Duodenal mucosa (tissue), 2 donors: Measurements from ENCODE around the gene PCBP2.
A peak's percentile ranks its signal among the peaks of the same experiment; 100 is the strongest.

Source experiments
- H3K27ac ChIP-seq: one replicate; pipeline ENCODE4 v1.7.0; 2013; ENCODE audit warnings: low read depth, low read length
- H3K27me3 ChIP-seq, 2 donors: one replicate each; pipeline ENCODE4 v1.7.0; 2013; ENCODE audit warnings: low read length in 2 of 2, control low read depth in 1 of 2; ENCODE audit not compliant: insufficient read depth in 2 of 2, control insufficient read depth in 1 of 2
- H3K36me3 ChIP-seq, 2 donors: one replicate each; pipeline ENCODE4 v1.7.0; 2013; ENCODE audit warnings: low read length in 2 of 2, control low read depth in 1 of 2; ENCODE audit not compliant: insufficient read depth in 2 of 2, control insufficient read depth in 1 of 2
- H3K4me1 ChIP-seq, 2 donors: one replicate each; pipeline ENCODE4 v1.7.0; 2013; ENCODE audit warnings: low read length in 2 of 2, control low read depth in 1 of 2; ENCODE audit not compliant: insufficient read depth in 2 of 2, control insufficient read depth in 1 of 2
- H3K4me3 ChIP-seq, 2 donors: one replicate each; pipeline ENCODE4 v1.7.0; 2013; ENCODE audit warnings: low read length in 2 of 2, low read depth in 1 of 2
- H3K9ac ChIP-seq, 2 donors: one replicate each; pipeline ENCODE4 v1.7.0; 2013; ENCODE audit warnings: low read length in 2 of 2, low read depth in 1 of 2
- H3K9me3 ChIP-seq, 2 donors: one replicate each; pipeline ENCODE4 v1.7.0; 2013; ENCODE audit warnings: low read length in 2 of 2, control low read depth in 1 of 2; ENCODE audit not compliant: control insufficient read depth in 1 of 2

The PCBP2 gene

DNA sequence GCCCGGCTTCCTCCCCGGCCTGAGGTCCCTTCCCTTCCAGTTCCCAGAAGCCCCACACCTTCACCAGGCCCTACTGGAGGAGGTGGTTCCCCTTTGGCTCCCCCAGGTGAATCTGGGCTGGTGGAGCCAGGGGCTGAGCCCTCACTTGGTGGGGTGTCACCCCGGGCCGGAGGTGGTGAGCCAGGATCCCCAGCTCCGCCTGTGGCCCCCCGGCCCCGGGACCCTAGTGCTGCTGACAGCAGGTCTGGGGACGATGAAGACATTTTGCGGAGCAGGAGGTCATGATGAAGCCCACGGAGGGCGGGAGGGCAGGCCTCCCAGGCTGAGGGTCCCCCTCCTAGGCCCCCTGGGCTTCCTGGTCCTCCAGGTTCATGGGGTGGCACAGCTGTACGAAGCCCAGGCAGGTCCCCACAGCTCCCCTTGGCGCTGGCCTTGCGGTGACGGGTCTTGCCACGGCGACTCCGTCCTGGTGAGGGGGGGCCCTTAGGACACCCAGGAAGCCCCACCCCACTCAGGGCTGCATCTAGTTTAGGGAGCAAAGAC lies 30.8 kb downstream of the PCBP2 start:
- Histone ChIP-seq H3K9me3 (no peaks in the 10 kb centered on the region), H3K4me1 (peaks cover 28 to 30% of the 10 kb centered on the region in 2 donors), H3K9ac (peak overlapping the region in 1 of 2 donors; percentile 16), H3K36me3 (peaks cover 30 to 83% of the 10 kb centered on the region in 2 donors), H3K27ac (no peak overlapping the region), H3K27me3 (no peaks in the 10 kb centered on the region), H3K4me3 (no peak overlapping the region)

DNA sequence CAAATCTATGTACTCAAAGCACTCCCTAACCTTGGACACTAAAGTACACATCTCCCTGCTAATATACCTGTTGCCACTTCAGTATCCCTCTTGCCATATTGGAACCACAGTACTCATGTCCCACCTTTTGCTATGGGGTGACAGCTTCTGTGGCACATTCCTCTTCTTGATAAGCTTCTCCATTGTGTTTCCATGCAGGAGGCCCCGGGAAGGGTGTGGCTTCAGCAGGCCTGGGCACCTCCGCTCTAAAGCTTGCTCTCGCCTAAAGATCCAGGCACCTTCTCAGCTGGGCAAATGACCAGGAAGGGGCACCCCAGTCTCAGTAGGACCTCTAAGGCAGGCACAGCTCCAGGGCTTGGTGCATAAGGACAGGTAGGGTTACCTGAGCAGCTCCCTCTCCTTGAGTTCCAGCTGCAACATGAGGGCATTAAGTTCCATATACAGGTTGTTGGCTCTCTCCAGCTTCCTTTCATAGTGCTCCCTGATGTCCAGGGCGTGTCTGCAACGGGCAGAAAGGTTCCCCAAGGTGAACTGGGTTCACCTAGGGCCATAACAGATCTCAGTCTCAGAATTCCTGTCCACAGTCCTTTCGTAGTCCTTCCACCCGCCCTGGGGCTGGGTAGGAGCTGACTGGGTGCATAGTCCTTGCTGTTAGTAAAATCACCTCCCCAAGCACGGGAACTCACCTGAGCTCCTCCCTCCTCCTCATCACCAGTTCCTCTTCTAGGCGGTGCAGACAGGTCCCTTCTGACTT lies 31.5 kb downstream of the PCBP2 start:
- Histone ChIP-seq H3K9me3 (no peaks in the 10 kb centered on the region), H3K4me1 (peaks cover 28 to 30% of the 10 kb centered on the region in 2 donors), H3K9ac (peak overlapping the region; percentile 16 to 19), H3K27me3 (no peaks in the 10 kb centered on the region), H3K4me3 (no peak overlapping the region), H3K27ac (no peak overlapping the region), H3K36me3 (peaks cover 30 to 80% of the 10 kb centered on the region in 2 donors)

DNA sequence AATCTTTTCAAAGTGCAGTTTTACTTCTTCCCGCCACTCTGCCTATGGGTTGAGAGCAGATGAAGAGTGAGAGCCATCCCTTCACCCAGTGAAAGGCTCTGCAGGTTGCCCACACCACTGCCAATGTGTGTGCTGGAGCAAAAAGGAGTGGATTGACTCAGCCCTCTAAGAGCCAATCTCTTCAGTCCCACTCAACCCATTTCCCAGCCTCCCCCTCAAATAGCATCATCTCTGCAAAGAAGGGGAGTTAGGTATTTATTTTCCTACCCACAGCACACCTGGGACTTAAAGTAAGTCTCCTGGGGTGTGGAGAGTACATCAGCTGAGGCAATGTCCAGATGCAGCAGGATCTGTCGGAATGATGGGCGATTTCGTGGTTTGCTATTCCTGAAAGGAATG lies 32.1 kb downstream of the PCBP2 start:
- Histone ChIP-seq H3K9me3 (no peaks in the 10 kb centered on the region), H3K36me3 (peaks cover 28 to 74% of the 10 kb centered on the region in 2 donors), H3K9ac (no peak overlapping the region), H3K27me3 (no peaks in the 10 kb centered on the region), H3K27ac (no peak overlapping the region), H3K4me1 (peaks cover 28 to 30% of the 10 kb centered on the region in 2 donors), H3K4me3 (no peak overlapping the region)

DNA sequence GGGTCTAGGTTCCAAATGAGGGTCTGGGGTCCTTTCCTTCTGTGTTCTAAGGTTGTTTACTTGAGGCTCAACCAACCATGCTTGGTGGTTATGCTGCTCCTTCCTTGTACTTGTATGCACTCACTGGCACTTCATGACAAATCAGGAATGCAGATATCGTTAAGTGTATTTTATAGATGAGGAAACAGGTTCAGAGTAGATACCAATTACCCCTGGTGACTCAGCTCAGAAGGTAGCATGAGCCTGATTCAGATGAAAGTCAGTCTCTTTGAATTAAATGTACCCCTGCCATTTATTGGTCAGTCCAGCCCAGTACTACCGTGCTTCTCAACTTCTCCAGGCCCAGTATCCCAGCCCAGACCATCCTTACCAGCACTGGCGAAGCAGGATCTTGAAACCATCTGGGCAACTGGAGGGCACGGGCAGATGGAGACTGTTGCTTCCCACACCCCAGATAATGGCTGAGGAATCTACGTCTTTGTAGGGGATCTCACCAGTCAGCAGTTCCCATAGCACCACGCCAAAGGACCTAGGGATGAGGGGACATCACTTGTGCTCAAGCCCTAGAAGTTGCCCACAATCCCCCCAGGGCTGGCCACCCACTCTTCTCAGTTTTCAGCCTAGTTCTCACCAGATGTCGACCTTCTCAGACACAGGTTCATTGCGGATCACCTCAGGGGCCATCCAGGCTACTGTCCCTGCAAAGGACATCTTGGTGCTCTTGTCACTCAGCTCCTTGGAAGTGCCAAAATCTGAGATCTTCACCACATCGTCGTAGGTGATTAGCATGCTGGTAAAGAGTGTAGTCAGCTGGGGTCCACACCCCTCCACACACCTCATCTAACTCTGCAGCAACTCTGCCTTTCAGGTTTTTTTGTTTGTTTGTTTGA lies 33.0 kb downstream of the PCBP2 start:
- Histone ChIP-seq H3K36me3 (peaks cover 21 to 67% of the 10 kb centered on the region in 2 donors), H3K4me1 (peaks cover 28 to 30% of the 10 kb centered on the region in 2 donors), H3K27ac (no peak overlapping the region), H3K4me3 (no peak overlapping the region), H3K27me3 (no peaks in the 10 kb centered on the region), H3K9me3 (no peaks in the 10 kb centered on the region), H3K9ac (no peak overlapping the region)

DNA sequence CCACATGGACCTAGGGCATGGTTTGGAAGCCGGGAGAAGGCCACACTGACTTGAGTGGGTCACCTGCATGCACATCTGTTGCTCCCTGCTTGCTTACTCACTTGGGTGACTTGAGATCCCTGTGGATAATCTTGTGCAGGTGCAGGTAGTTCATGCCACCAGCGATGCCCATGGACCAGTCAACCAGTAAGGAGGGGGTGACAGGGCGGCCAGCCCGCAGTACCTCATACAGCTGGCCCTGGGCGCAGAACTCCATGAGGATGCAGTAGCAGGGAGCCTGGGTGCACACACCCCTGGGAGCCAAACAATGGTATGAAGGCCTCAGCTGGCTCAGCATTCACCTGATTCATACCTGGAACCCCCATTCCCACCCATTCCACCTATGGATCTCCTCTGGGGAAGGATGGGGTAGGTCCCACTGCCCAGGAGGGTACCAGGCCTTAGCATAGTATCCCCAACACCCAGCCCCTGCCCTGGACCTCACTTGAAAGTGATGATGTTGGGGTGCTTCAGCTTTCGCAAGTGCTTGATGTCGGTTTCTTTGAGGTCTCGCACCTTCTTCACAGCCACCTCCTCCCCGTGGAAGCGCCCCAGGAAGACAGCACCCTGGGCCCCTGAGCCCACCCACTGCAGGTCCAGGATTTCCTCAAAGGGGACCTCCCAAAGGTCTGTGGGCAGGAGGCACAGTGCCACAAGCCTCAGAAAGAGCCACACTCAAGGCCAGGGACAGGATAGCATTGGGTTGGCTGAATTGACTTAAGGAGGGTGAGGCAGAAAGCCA lies 34.2 kb downstream of the PCBP2 start:
- Histone ChIP-seq H3K9ac (no peak overlapping the region), H3K4me1 (peaks cover 22 to 30% of the 10 kb centered on the region in 2 donors), H3K9me3 (no peaks in the 10 kb centered on the region), H3K4me3 (no peak overlapping the region), H3K36me3 (peaks cover 12 to 58% of the 10 kb centered on the region in 2 donors), H3K27ac (no peak overlapping the region), H3K27me3 (no peaks in the 10 kb centered on the region)

DNA sequence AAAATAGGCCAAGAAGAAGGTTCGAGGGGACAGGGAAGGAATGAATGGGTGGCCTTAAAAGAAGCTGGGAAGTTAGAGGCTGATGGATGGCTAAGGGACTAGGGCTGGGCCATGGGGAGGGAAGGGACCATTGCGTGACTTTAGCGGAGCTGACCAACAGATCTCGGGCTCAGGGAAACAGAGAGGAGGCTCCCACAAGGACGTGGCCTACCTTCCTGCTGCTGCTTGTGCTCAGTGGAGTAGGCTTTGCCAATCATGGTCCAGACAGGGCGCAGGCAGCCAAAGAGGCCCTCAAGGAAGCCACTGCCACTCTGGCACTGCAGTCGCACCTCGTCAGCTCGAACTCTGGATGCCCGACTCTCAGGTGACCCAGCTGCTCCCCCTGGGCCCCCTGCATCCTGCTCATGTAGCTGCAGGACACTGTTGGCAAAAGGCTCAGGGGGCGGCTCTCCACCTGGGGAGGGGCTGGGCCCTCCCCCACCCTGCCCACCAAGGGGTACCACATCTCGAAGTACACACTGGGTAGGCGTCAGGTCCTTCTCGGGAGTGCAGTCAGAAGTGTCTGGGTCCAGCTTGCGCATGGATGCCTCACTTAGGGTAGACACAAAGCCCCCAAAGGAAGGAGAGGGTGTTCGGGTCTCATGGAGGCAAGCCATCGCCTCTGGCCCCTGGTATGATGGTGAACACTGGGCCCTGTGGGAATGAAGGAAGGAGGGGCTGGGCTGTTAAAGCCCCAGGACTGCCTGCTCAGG lies 35.0 kb downstream of the PCBP2 start:
- no peak overlapping the region for H3K4me3 ChIP-seq
- no peaks in the 10 kb centered on the region for H3K9me3 ChIP-seq
- peaks cover 19 to 26% of the 10 kb centered on the region in 2 donors for H3K4me1 ChIP-seq
- no peak overlapping the region for H3K9ac ChIP-seq
- no peak overlapping the region for H3K27ac ChIP-seq
- H3K27me3 ChIP-seq = no peaks in the 10 kb centered on the region
- H3K36me3 ChIP-seq = peaks cover 9 to 50% of the 10 kb centered on the region in 2 donors

DNA sequence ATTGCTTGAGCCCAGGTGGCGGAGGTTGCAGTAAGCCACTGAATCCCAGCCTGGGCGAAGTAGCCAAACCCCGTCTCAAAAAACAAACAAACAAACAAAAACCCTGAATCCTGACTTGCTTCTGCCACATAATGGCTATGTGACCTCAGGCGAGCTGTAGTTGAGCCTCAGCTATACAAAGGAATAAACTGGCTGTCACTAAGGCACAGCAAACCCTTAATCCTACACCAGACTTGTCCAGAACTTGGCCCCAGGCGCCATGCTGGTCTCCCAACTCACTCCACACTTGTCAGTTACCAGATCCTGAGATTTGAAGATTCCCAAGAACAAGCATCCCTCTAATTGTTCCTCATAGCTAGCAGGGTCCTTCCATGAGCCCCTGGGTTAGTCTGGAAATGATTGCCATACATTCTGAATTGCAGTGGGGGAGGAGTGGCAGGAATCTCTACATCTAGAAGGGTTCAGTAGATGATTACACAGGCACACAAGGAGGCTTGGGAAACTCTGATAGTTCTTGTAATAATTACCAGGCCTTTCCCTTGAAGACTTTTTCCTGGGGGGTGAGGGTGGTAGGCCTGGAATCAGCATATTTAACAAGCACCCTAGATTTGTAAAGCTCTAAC lies 37.5 kb downstream of the PCBP2 start:
- Histone ChIP-seq H3K27ac (no peak overlapping the region), H3K9ac (no peak overlapping the region), H3K9me3 (no peaks in the 10 kb centered on the region)

DNA sequence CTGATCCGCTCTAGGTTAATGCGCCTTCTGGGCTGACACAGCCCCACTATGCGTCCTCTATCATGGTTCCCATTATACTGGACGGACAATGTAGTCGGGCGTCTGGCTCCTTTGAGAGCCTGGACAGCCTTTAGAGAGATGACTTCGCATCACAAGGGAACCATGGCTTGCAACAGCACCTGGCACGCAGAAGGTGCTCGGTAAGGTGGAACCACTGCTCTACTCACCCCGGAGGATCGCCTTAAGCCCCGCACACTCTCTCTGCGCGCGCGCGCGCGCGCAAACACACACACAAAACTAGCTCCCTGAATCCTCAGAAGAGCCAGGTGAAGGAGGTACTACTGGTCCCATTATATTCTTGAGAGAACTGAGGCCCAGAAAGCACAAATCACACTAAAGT lies 40.3 kb downstream of the PCBP2 start:
- H3K4me3 ChIP-seq = peak overlapping the region in 1 of 2 donors; percentile 96
- no peaks in the 10 kb centered on the region for H3K9me3 ChIP-seq
- H3K36me3 ChIP-seq = peaks cover 0 to 9% of the 10 kb centered on the region in 2 donors
- H3K9ac ChIP-seq = peak overlapping the region in 1 of 2 donors; percentile 81
- H3K4me1 ChIP-seq = peaks cover 21 to 23% of the 10 kb centered on the region in 2 donors
- H3K27me3 ChIP-seq = no peaks in the 10 kb centered on the region
- peak overlapping the region; percentile 7 for H3K27ac ChIP-seq

More for the DNA sequence above, 37.5 kb downstream of the PCBP2 start:
- no peak overlapping the region for H3K4me3 ChIP-seq
- H3K36me3 ChIP-seq = peaks cover 4 to 32% of the 10 kb centered on the region in 2 donors
- H3K27me3 ChIP-seq = no peaks in the 10 kb centered on the region
- peaks cover 10 to 13% of the 10 kb centered on the region in 2 donors for H3K4me1 ChIP-seq
